Suppressor macrophage (primary cell): ENCODE measurements around the gene IL1RAPL1.
"Not testable (repeated sequence)": the region's sequence is repeated elsewhere in the genome, so short reads cannot be mapped to it uniquely, and the experiment has no call there.

Source experiments
- DNase-seq, 4 experiments: peaks; one replicate each; pipeline ENCODE4 v3.0.0-alpha.2; 2020 to 2022

The IL1RAPL1 gene

DNA sequence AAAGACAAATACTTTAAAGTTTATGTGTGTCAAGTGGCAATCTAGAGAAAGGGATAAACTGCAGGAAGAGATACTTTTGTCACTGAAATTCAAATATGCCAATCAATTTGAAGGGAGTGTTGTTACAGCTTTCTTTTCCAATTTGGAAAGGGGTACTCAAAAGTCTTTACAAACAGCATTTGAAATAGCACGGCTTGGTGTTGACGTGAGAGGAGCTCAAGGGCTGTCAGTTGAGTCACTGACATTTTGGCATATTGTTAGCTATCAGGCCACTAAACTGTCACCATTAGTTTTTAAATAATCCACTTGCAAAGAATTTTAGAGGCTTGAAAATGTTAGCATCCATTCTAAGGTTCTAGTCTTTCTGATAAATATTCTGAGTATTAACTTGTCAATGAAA is 698.4 kb downstream of the IL1RAPL1 start:
- DNase-seq = no peak

- no peak for DNase-seq
Measured at GRCh38 chrX:29295987-29296680, 708.9 kb downstream of the IL1RAPL1 start.

DNA sequence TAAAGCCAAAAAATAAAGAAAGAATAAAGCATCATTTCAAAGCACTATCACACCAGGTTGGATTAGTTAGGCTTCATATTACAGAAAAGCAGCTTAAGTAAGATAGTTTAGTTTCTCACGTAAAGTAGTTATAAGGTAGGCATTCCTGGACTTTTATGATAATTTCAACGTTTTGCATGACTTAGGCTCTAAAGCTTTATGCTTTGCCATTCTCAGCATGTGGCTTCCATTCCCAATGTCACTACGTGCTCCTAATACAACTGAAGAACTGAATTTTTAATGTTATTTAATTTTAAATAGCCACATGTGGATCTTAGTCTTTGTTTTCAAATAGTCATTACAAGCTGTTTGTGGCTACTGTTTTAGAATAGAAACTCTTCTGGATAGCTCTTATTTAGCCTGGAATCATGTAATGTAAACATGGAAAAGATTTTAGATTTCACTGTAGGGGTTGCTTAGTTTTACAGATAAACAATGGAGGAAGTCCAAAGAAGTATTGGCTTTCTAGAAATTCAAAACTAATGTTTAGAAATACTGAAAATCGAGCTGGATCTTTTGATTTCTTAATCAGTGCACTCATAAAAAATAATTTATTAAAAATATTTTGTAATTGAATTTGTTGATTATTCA is 710.0 kb downstream of the IL1RAPL1 start:
- no peak for DNase-seq

DNA sequence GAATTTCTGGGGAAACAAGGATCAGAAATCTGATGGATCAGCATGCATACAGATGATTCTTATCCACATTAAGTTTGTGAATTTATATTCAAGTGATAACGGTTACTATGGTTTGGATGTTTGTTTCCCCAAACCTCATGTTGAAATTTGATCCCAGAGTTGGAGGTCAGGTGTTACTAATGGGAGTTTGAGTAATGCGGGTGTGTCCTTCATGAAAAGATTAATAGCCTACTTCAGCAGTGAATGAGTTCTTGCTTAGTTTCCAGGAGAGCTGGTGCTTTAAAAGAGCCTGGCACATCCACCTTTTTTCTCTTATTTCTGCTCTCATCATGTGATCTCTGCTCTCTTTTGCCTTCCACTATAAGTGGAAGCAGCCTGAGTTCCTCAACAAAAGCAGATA is 712.4 kb downstream of the IL1RAPL1 start:
- DNase-seq = no peak

- no peak for DNase-seq
Measured at GRCh38 chrX:29308726-29309125, 721.5 kb downstream of the IL1RAPL1 start.

DNA sequence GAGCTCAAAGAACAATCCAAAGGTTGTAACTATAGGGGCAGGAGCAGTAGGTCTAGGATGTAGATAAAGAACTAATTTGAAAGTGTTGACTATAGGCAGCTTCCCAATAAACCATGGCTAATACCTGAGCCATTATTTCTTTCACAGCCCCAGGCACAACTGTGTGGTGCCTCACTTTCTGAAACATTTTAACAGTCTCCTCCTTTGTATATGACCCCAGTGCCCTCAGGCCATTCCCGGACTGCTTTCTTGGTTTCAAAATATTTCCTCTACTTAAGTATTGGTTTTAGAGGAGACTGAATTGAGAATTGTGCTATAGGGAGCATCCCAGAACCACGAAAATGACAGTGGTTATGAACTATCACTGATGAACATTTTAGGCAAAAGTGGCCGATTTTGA is 728.7 kb downstream of the IL1RAPL1 start:
- DNase-seq = no peak

DNA sequence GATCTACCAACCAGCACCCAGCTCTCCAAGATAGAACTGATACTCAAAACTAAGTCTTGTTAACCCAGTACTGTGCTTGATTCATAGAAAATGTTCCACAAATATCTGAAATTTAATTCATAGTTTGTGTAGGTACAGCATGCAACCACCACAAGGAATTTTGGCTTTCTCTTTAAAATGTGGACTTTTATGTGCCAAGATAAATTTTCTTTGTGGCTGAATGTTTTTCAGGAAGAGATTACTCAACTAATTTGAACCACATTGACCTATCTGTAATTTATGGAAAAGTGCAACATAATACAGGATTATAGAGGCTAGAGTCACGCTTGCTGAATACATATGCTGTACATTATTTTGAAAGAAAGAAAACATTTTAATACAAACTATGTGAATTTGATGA is 730.8 kb downstream of the IL1RAPL1 start:
- DNase-seq = no peak

DNA sequence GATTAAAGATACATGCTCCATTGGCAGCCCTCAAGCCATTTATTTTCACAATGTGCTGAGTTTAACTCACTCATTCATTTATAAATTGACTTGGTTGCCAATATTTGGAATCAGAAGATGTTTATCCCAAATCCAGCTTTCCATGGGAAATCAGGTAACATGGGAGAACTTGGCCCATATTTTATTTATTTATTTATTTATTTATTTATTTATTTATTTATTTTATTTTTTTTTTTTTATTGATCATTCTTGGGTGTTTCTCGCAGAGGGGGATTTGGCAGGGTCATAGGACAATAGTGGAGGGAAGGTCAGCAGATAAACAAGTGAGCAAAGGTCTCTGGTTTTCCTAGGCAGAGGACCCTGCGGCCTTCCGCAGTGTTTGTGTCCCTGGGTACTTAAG is 745.2 kb downstream of the IL1RAPL1 start:
- DNase-seq = not testable (repeated sequence)

DNA sequence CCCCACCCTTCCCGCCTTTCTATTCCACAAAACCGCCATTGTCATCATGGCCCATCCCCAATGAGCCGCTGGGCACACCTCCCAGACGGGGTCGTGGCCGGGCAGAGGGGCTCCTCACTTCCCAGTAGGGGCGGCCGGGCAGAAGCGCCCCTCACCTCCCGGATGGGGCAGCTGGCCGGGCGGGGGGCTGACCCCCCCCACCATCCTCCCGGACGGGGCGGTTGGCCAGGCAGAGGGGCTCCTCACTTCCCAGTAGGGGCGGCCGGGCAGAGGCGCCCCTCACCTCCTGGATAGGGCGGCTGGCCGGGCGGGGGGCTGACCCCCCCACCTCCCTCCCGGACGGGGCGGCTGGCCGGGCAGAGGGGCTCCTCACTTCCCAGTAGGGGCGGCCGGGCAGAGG is 745.8 kb downstream of the IL1RAPL1 start:
- DNase-seq = not testable (repeated sequence)

DNA sequence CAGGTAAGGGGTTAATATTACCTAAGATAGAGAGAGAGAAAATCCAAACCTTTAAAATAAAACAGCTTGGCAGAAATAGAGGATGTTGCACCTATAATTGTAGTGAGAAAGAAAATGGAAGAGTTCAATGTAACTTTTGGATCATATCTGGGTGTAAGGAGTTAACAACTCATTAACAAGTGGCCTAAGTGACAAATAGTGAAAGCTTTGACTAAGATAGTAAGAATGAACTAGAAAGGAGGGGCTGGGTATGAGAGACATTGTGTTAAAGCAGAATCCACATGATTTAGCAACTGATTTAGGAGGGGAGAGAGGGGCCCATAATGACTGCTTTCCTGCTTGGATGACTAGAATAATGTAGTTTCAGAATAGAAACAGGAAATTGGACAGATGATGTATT is 761.0 kb downstream of the IL1RAPL1 start:
- no peak for DNase-seq

GRCh38 chrX:29359276-29359675 is 772.0 kb downstream of the IL1RAPL1 start:
- no peak for DNase-seq

- DNase-seq = not testable (repeated sequence)
Measured at GRCh38 chrX:29374765-29375164, 787.5 kb downstream of the IL1RAPL1 start.

DNA sequence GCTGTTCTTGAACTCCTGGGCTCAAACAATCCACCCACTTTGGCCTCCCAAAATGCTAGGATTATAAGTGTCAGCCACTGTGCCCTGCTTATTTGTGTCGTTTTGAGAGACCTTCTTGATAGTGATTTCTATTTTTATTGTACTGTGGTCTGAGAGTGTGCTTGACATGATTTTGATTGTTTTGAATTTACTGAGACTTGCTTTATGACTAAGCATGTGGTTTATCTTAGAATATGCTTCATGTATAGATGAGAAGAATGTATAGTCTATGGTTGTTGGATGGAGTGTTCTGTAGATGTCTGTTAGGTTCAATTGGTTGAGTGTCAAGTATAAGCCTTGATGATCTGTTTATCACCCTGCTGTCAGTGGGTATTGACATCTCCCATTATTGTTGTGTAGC is 789.3 kb downstream of the IL1RAPL1 start:
- DNase-seq = no peak

DNA sequence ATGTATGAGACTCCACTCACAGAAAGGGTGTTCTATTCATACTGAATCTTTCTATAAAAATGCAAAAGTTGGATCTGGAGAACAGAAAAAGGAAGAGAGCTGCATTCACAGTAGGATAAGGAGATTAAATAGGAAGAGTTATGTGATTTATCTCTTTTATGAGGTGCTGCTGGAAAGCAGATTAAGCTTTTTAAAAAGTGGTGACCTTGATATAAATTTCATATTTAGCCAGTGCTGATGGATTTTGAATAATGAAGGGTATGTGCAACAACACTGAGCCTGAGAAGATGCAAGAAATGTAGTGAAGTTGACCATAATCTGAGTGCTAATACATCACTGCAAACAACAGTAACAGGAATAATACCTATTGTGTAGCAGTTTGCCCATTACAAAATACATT is 795.6 kb downstream of the IL1RAPL1 start:
- no peak for DNase-seq

DNA sequence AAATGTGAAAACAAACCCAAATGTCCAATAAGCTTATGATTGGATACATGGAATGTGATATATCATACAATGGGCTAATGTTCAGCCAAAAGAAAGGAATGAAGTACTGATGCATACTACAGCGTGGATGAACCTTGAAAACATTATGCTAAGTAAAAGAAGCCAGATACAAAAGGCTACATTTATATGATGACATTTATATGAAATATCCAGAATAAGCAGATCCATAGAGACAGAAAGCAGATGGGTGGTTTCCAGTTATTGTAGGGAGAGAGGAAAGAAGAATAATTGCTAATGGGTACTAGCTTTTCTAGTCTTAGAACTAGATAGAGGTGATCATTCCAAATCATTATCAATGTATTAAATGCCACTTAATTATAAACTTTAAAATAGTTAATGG is 801.3 kb downstream of the IL1RAPL1 start:
- DNase-seq = no peak

DNA sequence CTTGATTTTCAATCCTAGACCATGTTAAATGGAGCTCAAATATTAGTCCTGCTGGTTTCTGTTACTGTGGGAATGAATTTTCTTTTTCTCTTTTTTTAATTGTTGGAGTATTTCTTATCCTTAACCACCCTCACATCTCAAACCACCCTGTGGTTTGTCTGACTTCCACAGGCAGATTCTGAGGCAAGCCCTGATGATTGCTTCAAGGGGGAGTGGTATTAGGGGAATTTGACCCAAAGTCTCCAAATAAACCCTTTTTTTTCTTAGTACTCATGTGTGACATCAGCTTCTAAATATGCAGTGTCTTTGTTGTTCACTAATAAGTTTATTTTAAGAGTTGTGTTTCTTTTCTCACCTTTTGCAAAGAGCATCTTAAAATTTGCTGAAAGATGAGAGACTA is 810.3 kb downstream of the IL1RAPL1 start:
- no peak for DNase-seq

- no peak for DNase-seq
Measured at GRCh38 chrX:29407357-29407756, 820.1 kb downstream of the IL1RAPL1 start.

DNA sequence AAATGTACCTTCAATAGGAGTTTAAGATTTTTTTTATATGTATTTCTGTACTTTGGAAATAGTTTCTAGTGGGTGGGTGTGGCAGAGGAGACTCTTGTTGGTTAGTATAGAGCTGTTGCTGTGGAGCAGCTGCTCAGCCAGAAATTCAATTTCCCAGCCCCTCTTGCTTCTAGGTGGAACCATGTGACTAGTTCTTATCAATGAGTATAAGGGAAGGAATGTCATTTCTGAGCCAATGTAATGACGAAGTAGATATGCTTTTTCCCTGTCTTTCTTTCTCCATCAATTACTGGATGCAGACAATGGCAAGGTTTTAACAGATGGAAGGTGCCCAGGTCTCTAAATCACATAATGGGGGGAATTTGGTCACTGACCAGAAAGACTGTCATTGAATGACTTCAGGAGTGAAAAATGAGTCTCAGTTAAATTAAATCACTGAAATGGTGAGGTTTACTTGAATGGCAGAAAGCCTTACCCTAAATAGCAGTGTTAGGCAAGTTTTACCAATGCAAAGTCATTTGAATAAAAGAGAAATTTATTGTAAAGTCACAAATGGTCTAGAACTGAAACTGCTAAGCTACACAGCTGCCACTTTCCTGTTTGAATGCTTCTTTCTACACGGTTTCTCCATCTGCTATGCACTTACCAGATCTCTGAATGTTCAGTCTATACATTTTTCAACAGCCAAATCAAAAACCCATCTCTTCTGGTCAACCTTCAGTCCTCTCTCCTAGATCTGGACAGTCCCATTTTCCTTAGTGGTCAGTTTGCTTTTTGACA is 832.7 kb downstream of the IL1RAPL1 start:
- DNase-seq = no peak

GRCh38 chrX:29422034-29422433 is 834.8 kb downstream of the IL1RAPL1 start:
- no peak for DNase-seq

GRCh38 chrX:29431895-29432294 is 844.6 kb downstream of the IL1RAPL1 start:
- DNase-seq = no peak

GRCh38 chrX:29432534-29432933 is 845.3 kb downstream of the IL1RAPL1 start:
- DNase-seq = no peak

- no peak for DNase-seq
Measured at GRCh38 chrX:29434939-29435338, 847.7 kb downstream of the IL1RAPL1 start.

DNA sequence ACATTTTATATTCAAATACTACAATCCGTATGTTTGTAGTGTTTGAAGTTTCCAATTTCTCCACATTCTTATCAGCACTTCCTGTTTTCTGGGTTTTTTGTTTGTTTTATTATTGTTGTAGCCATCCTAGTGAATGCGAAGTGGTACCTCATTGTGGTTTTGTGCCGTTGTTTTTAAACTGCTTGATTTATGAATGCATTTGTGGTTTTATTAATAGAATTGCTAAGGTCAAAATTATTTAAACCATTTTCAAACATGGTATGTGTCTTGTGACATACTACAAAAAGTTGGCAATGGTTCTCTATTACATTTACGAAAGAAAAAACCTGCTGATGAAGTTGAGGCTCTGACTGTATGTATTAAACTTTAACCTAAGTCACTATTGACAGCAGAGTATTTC is 848.1 kb downstream of the IL1RAPL1 start:
- no peak for DNase-seq

- no peak for DNase-seq
Measured at GRCh38 chrX:29447867-29448266, 860.6 kb downstream of the IL1RAPL1 start.
